Endothelial cell of umbilical vein (primary cell): ENCODE data around the gene KCNMB2.

Source experiments
- EZH2 ChIP-seq: IDR thresholded peaks from 2 replicates; pipeline ENCODE4 v1.6.1; 2012; ENCODE audit warnings: borderline replicate concordance, low read depth, mild to moderate bottlenecking, moderate library complexity, low read length, inconsistent platforms; ENCODE audit not compliant: severe bottlenecking
- GATA2 ChIP-seq: IDR thresholded peaks from 2 replicates; pipeline ENCODE4 v1.7.0; 2011; ENCODE audit warnings: low read depth, mild to moderate bottlenecking, moderate library complexity, mixed read lengths, low read length; ENCODE audit not compliant: insufficient read length, insufficient read depth
- JUN ChIP-seq: IDR thresholded peaks from 2 replicates; pipeline ENCODE4 v1.6.1; 2011; ENCODE audit warnings: borderline replicate concordance, low read depth; ENCODE audit not compliant: insufficient read length, insufficient read depth
- POLR2A ChIP-seq: IDR thresholded peaks from 2 replicates; pipeline ENCODE4 v1.6.1; 2012; ENCODE audit warnings: low read depth, mild to moderate bottlenecking, control low read depth, low read length
- TF ChIP-seq, protein P1 (sequence below): IDR thresholded peaks from 2 replicates; pipeline ENCODE4 v1.6.1; 2011; ENCODE audit not compliant: insufficient read depth, insufficient read length
- TF ChIP-seq, protein P2 (sequence below), 2 donors: IDR thresholded peaks; 1 replicate in 1 of 2; 2 replicates in 1 of 2; pipeline ENCODE4 v1.5.1; 2011; ENCODE audit warnings: low read length in 2 of 2, mild to moderate bottlenecking in 2 of 2, moderate library complexity in 2 of 2, control low read depth in 1 of 2, inconsistent platforms in 1 of 2, low read depth in 1 of 2; ENCODE audit not compliant: insufficient read depth in 1 of 2; ENCODE audit errors: extremely low read depth in 1 of 2

DNA sequence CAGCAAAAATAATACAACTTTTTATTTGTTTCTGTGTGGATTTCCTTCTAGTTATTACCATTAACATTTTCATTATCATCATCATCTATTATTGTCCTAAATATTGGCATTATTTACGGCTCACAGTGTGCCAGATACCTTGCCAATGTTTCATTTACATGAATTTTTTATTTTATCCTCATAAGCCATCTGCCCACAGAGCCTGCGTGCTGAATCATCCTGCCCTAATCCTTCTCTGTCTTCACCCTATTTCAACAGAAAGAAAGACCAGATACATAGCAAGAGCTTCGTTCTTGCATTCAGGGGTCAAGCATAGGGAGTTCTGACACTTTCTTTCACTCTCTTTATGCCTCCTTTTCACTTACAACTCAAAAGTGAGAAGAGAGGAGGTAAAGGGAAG is 82.0 kb downstream of the KCNMB2 start:
- TF ChIP-seq, protein P1, sequence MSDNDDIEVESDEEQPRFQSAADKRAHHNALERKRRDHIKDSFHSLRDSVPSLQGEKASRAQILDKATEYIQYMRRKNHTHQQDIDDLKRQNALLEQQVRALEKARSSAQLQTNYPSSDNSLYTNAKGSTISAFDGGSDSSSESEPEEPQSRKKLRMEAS, result no peak
- TF ChIP-seq POLR2A, result no peak
- TF ChIP-seq, protein P2, sequence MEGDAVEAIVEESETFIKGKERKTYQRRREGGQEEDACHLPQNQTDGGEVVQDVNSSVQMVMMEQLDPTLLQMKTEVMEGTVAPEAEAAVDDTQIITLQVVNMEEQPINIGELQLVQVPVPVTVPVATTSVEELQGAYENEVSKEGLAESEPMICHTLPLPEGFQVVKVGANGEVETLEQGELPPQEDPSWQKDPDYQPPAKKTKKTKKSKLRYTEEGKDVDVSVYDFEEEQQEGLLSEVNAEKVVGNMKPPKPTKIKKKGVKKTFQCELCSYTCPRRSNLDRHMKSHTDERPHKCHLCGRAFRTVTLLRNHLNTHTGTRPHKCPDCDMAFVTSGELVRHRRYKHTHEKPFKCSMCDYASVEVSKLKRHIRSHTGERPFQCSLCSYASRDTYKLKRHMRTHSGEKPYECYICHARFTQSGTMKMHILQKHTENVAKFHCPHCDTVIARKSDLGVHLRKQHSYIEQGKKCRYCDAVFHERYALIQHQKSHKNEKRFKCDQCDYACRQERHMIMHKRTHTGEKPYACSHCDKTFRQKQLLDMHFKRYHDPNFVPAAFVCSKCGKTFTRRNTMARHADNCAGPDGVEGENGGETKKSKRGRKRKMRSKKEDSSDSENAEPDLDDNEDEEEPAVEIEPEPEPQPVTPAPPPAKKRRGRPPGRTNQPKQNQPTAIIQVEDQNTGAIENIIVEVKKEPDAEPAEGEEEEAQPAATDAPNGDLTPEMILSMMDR (IDR thresholded peaks at IDR 0.05; ENCODE audit: extremely low read depth in 1 of 2, insufficient read depth in 1 of 2, low read depth in 1 of 2, low read length in 2 of 2), result no peak
- no peak for TF ChIP-seq GATA2
- no peak for TF ChIP-seq EZH2
- TF ChIP-seq JUN, result no peak
